WTC11 (cell line): ENCODE data around the gene TET3. TPM values are rescaled to one million over a fixed set of nuclear protein-coding genes. Genes with fewer than 3 reads are reported as not detected.

Experiments
- ATAC-seq: fragments of 200-7000 bp; cut with Tn5 transposase; 2 replicates; pipeline ENCODE4 v1.10.0; 2021; ENCODE audit warnings: mild to moderate bottlenecking, moderate library complexity
- CTCF ChIA-PET: fragments of 300-600 bp; sonication (Branson Sonifier 250); formaldehyde crosslinking; loops from one replicate; lab custom pipeline; 2021; ENCODE audit warnings: antibody characterized with exemption; lab: Charles Lee
- POLR2A ChIA-PET: fragments of 350-600 bp; sonication (Branson Sonifier 250); formaldehyde crosslinking; loops from one replicate; lab custom pipeline; 2021; ENCODE audit warnings: antibody characterized with exemption; lab: Charles Lee
- DNase-seq: peaks from one replicate; pipeline ENCODE4 v3.0.0; 2021; ENCODE audit warnings: low spot score
- H3K27ac Mint-ChIP-seq: 2 replicates; pipeline ENCODE4 v1.8.0; 2021; ENCODE audit warnings: mixed read lengths
- H3K27me3 Mint-ChIP-seq: 2 replicates; pipeline ENCODE4 v1.8.0; 2021; ENCODE audit warnings: low read depth, mild to moderate bottlenecking, moderate library complexity, mixed read lengths
- H3K36me3 Mint-ChIP-seq: 2 replicates; pipeline ENCODE4 v1.8.0; 2021; ENCODE audit warnings: mixed read lengths
- H3K4me1 Mint-ChIP-seq: 2 replicates; pipeline ENCODE4 v1.8.0; 2022; ENCODE audit warnings: mixed read lengths
- H3K4me3 Mint-ChIP-seq: 2 replicates; pipeline ENCODE4 v1.8.0; 2021; ENCODE audit warnings: mild to moderate bottlenecking, moderate library complexity, mixed read lengths
- H3K9me3 Mint-ChIP-seq: 2 replicates; pipeline ENCODE4 v1.8.0; 2021; ENCODE audit warnings: mixed read lengths
- CREB1 ChIP-seq: sonication (generic); formaldehyde crosslinking; IDR thresholded peaks from 2 replicates; pipeline ENCODE4 v1.8.0; 2023; ENCODE audit warnings: mild to moderate bottlenecking, missing genetic modification reagents
- E2F5 ChIP-seq: sonication (generic); formaldehyde crosslinking; IDR thresholded peaks from 2 replicates; pipeline ENCODE4 v1.8.1; 2022; ENCODE audit warnings: mild to moderate bottlenecking, moderate library complexity, missing genetic modification reagents
- EMX1 ChIP-seq: fragments of 250-450 bp; sonication (Bioruptor Pico); IDR thresholded peaks from 2 replicates; pipeline ENCODE4 v1.8.0; 2021; ENCODE audit warnings: mild to moderate bottlenecking
- ERG ChIP-seq: fragments of 250-450 bp; sonication (Bioruptor Pico); IDR thresholded peaks from 2 replicates; pipeline ENCODE4 v1.8.0; 2021; ENCODE audit warnings: mild to moderate bottlenecking
- FOXJ3 ChIP-seq: sonication (generic); formaldehyde crosslinking; IDR thresholded peaks from 2 replicates; pipeline ENCODE4 v1.9.0; 2021; ENCODE audit warnings: missing genetic modification reagents, mild to moderate bottlenecking, borderline replicate concordance
- FOXP4 ChIP-seq: sonication (generic); formaldehyde crosslinking; IDR thresholded peaks from 2 replicates; pipeline ENCODE4 v1.8.0; 2022; ENCODE audit warnings: mild to moderate bottlenecking, missing genetic modification reagents
- GABPB1 ChIP-seq: sonication (generic); formaldehyde crosslinking; IDR thresholded peaks from 2 replicates; pipeline ENCODE4 v1.8.1; 2023; ENCODE audit warnings: mild to moderate bottlenecking, missing genetic modification reagents
- HMGA2 ChIP-seq: fragments of 250-450 bp; sonication (Bioruptor Pico); IDR thresholded peaks from 2 replicates; pipeline ENCODE4 v1.4.0; 2021; ENCODE audit warnings: mild to moderate bottlenecking, moderate library complexity
- IRF2 ChIP-seq: sonication (generic); formaldehyde crosslinking; IDR thresholded peaks from 2 replicates; pipeline ENCODE4 v1.8.0; 2022; ENCODE audit warnings: low read depth, missing genetic modification reagents, borderline replicate concordance
- JAZF1 ChIP-seq: fragments of 250-450 bp; sonication (Bioruptor Pico); IDR thresholded peaks from 2 replicates; pipeline ENCODE4 v1.9.0; 2021; ENCODE audit warnings: moderate library complexity, mild to moderate bottlenecking, inconsistent platforms
- NR2C2 ChIP-seq: sonication (generic); formaldehyde crosslinking; IDR thresholded peaks from 2 replicates; pipeline ENCODE4 v1.8.0; 2022; ENCODE audit warnings: mild to moderate bottlenecking, missing genetic modification reagents
- NR3C1 ChIP-seq: sonication (generic); formaldehyde crosslinking; conservative IDR thresholded peaks from 2 replicates; pipeline ENCODE4 v1.8.1; 2023; ENCODE audit warnings: low read depth, mild to moderate bottlenecking, missing genetic modification reagents
- OVOL2 ChIP-seq: fragments of 250-450 bp; sonication (Bioruptor Pico); IDR thresholded peaks from 2 replicates; pipeline ENCODE4 v1.9.0; 2021; ENCODE audit warnings: mild to moderate bottlenecking, borderline replicate concordance
- RORB ChIP-seq: fragments of 250-450 bp; sonication (Bioruptor Pico); IDR thresholded peaks from 2 replicates; pipeline ENCODE4 v1.9.0; 2021; ENCODE audit warnings: mild to moderate bottlenecking
- SMAD4 ChIP-seq: sonication (generic); formaldehyde crosslinking; IDR thresholded peaks from 2 replicates; pipeline ENCODE4 v1.8.0; 2022; ENCODE audit warnings: mild to moderate bottlenecking, missing genetic modification reagents
- SP1 ChIP-seq: sonication (generic); formaldehyde crosslinking; conservative IDR thresholded peaks from 2 replicates; pipeline ENCODE4 v1.8.1; 2022; ENCODE audit warnings: missing genetic modification reagents
- TCF7 ChIP-seq: sonication (generic); formaldehyde crosslinking; IDR thresholded peaks from 2 replicates; pipeline ENCODE4 v1.8.0; 2022; ENCODE audit warnings: mild to moderate bottlenecking, low read depth, missing genetic modification reagents, moderate library complexity
- ZNF263 ChIP-seq: sonication (generic); formaldehyde crosslinking; IDR thresholded peaks from 2 replicates; pipeline ENCODE4 v1.8.1; 2022; ENCODE audit warnings: low read depth, mild to moderate bottlenecking, moderate library complexity, missing genetic modification reagents
- ZSCAN18 ChIP-seq: fragments of 250-450 bp; sonication (Bioruptor Pico); IDR thresholded peaks from 2 replicates; pipeline ENCODE4 v2.1.2; 2022; ENCODE audit warnings: mild to moderate bottlenecking, moderate library complexity
- total RNA-seq: library from RNA; stranded (reverse); gene quantifications from 3 replicates; pipeline ENCODE4 v1.2.3, GENCODE V29; 2021
- TF ChIP-seq, protein P1 (sequence below): fragments of 200-600 bp; IDR thresholded peaks from 2 replicates; pipeline ENCODE4 v1.8.0; 2022; ENCODE audit warnings: antibody characterized with exemption
- TF ChIP-seq, protein P2 (sequence below): fragments of 250-450 bp; sonication (Bioruptor Pico); IDR thresholded peaks from 2 replicates; pipeline ENCODE4 v1.9.0; 2021; ENCODE audit warnings: mild to moderate bottlenecking, borderline replicate concordance

The TET3 gene
- total RNA-seq, 1 experiment from 2014 or later: 19.3 TPM

- H3K36me3 Mint-ChIP-seq: peaks cover 6% of the 10 kb centered on the region
- TF ChIP-seq TCF7 (CRISPR knock-in tag) (no peak), NR3C1 (no peak), GABPB1 (CRISPR knock-in tag) (no peak)
- TF ChIP-seq, protein P1, sequence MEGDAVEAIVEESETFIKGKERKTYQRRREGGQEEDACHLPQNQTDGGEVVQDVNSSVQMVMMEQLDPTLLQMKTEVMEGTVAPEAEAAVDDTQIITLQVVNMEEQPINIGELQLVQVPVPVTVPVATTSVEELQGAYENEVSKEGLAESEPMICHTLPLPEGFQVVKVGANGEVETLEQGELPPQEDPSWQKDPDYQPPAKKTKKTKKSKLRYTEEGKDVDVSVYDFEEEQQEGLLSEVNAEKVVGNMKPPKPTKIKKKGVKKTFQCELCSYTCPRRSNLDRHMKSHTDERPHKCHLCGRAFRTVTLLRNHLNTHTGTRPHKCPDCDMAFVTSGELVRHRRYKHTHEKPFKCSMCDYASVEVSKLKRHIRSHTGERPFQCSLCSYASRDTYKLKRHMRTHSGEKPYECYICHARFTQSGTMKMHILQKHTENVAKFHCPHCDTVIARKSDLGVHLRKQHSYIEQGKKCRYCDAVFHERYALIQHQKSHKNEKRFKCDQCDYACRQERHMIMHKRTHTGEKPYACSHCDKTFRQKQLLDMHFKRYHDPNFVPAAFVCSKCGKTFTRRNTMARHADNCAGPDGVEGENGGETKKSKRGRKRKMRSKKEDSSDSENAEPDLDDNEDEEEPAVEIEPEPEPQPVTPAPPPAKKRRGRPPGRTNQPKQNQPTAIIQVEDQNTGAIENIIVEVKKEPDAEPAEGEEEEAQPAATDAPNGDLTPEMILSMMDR: no peak
- ATAC-seq (no peak), DNase-seq (no peak)
- CTCF ChIA-PET: no interaction called here
- no peak overlapping the region for H3K4me3 Mint-ChIP-seq
- peaks cover 5% of the 10 kb centered on the region for H3K27me3 Mint-ChIP-seq
- no peak overlapping the region for H3K27ac Mint-ChIP-seq
- POLR2A ChIA-PET: no interaction called here
- H3K9me3 Mint-ChIP-seq: peaks cover 8% of the 10 kb centered on the region
- H3K4me1 Mint-ChIP-seq: 0 out of 2 replicates have a peak, but pooled peaks cover 3% of the 10 kb centered on the region
These were observed 20.5 kb upstream of the TET3 start for GRCh38 chr2:73964223-73964622.

- Mint-ChIP-seq H3K4me3 (no peak overlapping the region), H3K27ac (no peak overlapping the region), H3K9me3 (peaks cover 8% of the 10 kb centered on the region), H3K27me3 (peaks cover 5% of the 10 kb centered on the region), H3K36me3 (no peaks in the 10 kb centered on the region), H3K4me1 (peaks cover 3% of the 10 kb centered on the region; the same call in 1 of the 2 replicates)
- TF ChIP-seq E2F5 (CRISPR knock-in tag): no peak
- no peak for TF ChIP-seq ZNF263 (CRISPR knock-in tag)
- TF ChIP-seq NR2C2 (CRISPR knock-in tag): no peak
- no peak for TF ChIP-seq ERG (CRISPR knock-in tag)
- DNase-seq: no peak
- ChIA-PET CTCF (no interaction called here), POLR2A (no interaction called here)
- no peak for ATAC-seq
These were observed 19.7 kb upstream of the TET3 start for GRCh38 chr2:73965053-73965452.

- Mint-ChIP-seq H3K36me3 (no peaks in the 10 kb centered on the region), H3K27ac (no peak overlapping the region), H3K27me3 (peaks cover 5% of the 10 kb centered on the region), H3K9me3 (no peaks in the 10 kb centered on the region), H3K4me3 (no peak overlapping the region), H3K4me1 (peaks cover 15% of the 10 kb centered on the region)
- ChIA-PET CTCF (interaction anchor here (0.7 kb wide), 1 partner anchor 107 kb away, joined by 5 read pairs; no protein-coding TSS in a partner anchor), POLR2A (interaction anchor here (0.6 kb wide), 1 partner anchor 142 kb away, joined by 4 read pairs; no protein-coding TSS in a partner anchor)
- DNase-seq (no peak), ATAC-seq (peak; percentile 38; the same call in 1 of the 2 replicates)
- no peak for TF ChIP-seq HMGA2 (CRISPR knock-in tag)
- no peak for TF ChIP-seq ZSCAN18 (CRISPR knock-in tag)
- no peak for TF ChIP-seq RORB (CRISPR knock-in tag)
- no peak for TF ChIP-seq FOXJ3 (CRISPR knock-in tag)
- no peak for TF ChIP-seq SP1 (CRISPR knock-in tag)
- no peak for TF ChIP-seq NR2C2 (CRISPR knock-in tag)
- no peak for TF ChIP-seq IRF2 (CRISPR knock-in tag)
- TF ChIP-seq, protein P2, sequence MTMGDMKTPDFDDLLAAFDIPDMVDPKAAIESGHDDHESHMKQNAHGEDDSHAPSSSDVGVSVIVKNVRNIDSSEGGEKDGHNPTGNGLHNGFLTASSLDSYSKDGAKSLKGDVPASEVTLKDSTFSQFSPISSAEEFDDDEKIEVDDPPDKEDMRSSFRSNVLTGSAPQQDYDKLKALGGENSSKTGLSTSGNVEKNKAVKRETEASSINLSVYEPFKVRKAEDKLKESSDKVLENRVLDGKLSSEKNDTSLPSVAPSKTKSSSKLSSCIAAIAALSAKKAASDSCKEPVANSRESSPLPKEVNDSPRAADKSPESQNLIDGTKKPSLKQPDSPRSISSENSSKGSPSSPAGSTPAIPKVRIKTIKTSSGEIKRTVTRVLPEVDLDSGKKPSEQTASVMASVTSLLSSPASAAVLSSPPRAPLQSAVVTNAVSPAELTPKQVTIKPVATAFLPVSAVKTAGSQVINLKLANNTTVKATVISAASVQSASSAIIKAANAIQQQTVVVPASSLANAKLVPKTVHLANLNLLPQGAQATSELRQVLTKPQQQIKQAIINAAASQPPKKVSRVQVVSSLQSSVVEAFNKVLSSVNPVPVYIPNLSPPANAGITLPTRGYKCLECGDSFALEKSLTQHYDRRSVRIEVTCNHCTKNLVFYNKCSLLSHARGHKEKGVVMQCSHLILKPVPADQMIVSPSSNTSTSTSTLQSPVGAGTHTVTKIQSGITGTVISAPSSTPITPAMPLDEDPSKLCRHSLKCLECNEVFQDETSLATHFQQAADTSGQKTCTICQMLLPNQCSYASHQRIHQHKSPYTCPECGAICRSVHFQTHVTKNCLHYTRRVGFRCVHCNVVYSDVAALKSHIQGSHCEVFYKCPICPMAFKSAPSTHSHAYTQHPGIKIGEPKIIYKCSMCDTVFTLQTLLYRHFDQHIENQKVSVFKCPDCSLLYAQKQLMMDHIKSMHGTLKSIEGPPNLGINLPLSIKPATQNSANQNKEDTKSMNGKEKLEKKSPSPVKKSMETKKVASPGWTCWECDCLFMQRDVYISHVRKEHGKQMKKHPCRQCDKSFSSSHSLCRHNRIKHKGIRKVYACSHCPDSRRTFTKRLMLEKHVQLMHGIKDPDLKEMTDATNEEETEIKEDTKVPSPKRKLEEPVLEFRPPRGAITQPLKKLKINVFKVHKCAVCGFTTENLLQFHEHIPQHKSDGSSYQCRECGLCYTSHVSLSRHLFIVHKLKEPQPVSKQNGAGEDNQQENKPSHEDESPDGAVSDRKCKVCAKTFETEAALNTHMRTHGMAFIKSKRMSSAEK (CRISPR knock-in tag): no peak
- no peak for TF ChIP-seq FOXP4
- no peak for TF ChIP-seq CREB1 (CRISPR knock-in tag)
- no peak for TF ChIP-seq OVOL2
- TF ChIP-seq EMX1 (CRISPR knock-in tag): no peak
- TF ChIP-seq SMAD4 (CRISPR knock-in tag): no peak
- TF ChIP-seq JAZF1 (CRISPR knock-in tag): no peak
These were observed 16.3 kb upstream of the TET3 start for GRCh38 chr2:73968357-73968937.
